ENCODE measurements around the gene ADAMTS18. TPM values are rescaled to one million over a fixed set of nuclear protein-coding genes. Genes with fewer than 3 reads are reported as not detected.

ADAMTS18 gene
- polyA plus RNA-seq, 1 of the 3 experiments (the other 2 are of a cell fraction) = under 0.01 TPM

- no peak for TF ChIP-seq REST (IDR thresholded peaks at IDR 0.05; ENCODE audit: low read depth, low read length)
- TF ChIP-seq TAF1 (IDR thresholded peaks at IDR 0.05; ENCODE audit: borderline replicate concordance, low read depth, low read length) = no peak
- TF ChIP-seq EZH2phosphoT487 (IDR thresholded peaks at IDR 0.05; ENCODE audit: borderline replicate concordance, low read depth) = no peak
- TF ChIP-seq USF2 (IDR thresholded peaks at IDR 0.05; ENCODE audit: borderline replicate concordance, low read depth, low read length) = no peak
These were observed 61.1 kb downstream of the ADAMTS18 start (continued) for GRCh38 chr16:77373726-77374125.

- no peak for DNase-seq
- CTCF ChIA-PET = interaction anchor here (1.7 kb wide), 1 partner anchor 128 kb away, joined by 3 read pairs; no protein-coding TSS in a partner anchor
- H3K9ac ChIP-seq = no peak overlapping the region
- no peaks in the 10 kb centered on the region for H3K36me3 ChIP-seq (replicated peaks in 1 of 2; ENCODE audit: control insufficient read depth in 1 of 2, insufficient read depth in 2 of 2, low read length in 1 of 2)
- H3K4me1 ChIP-seq (ENCODE audit: control insufficient read depth in 1 of 2, insufficient read depth in 2 of 2, low read depth in 1 of 2, low read length in 1 of 2) = no peaks in the 10 kb centered on the region
- no peak overlapping the region for H3K4me2 ChIP-seq
- no peak overlapping the region for H3K4me3 ChIP-seq (ENCODE audit: low read depth in 2 of 2, low read length in 1 of 2)
- no peak for TF ChIP-seq MAX (IDR thresholded peaks at IDR 0.05; ENCODE audit: low read depth)
- H2AFZ ChIP-seq (ENCODE audit: low read depth) = no peak overlapping the region
- H3K27me3 ChIP-seq (ENCODE audit: insufficient read depth) = no peaks in the 10 kb centered on the region
- no peaks in the 10 kb centered on the region for H3K9me2 ChIP-seq
- no peak overlapping the region for H3K27ac ChIP-seq (ENCODE audit: low read depth in 2 of 2, low read length in 1 of 2)
- 66% methylated on average over 6 of the region's 6 CpGs for WGBS (ENCODE audit: low lambda C conversion rate)
- no peaks in the 10 kb centered on the region for H3K79me2 ChIP-seq (ENCODE audit: insufficient read depth)
- H3K9me3 ChIP-seq = no peaks in the 10 kb centered on the region
- no peaks in the 10 kb centered on the region for H4K20me1 ChIP-seq (ENCODE audit: insufficient read depth)
- POLR2A ChIA-PET = no interaction called here
- H3F3A ChIP-seq (replicated peaks; ENCODE audit: insufficient read depth) = no peaks in the 10 kb centered on the region
These were observed 70.1 kb downstream of the ADAMTS18 start for GRCh38 chr16:77364770-77365169.

- Histone ChIP-seq H3K9ac (no peak overlapping the region), H3K79me2 (ENCODE audit: insufficient read depth) (no peaks in the 10 kb centered on the region), H3K27me3 (ENCODE audit: insufficient read depth) (no peaks in the 10 kb centered on the region), H3F3A (replicated peaks; ENCODE audit: insufficient read depth) (no peaks in the 10 kb centered on the region), H3K4me2 (no peak overlapping the region), H3K9me3 (no peaks in the 10 kb centered on the region), H3K27ac (ENCODE audit: low read depth in 2 of 2, low read length in 1 of 2) (no peak overlapping the region), H3K4me1 (ENCODE audit: control insufficient read depth in 1 of 2, insufficient read depth in 2 of 2, low read depth in 1 of 2, low read length in 1 of 2) (no peaks in the 10 kb centered on the region), H2AFZ (ENCODE audit: low read depth) (no peak overlapping the region), H3K4me3 (ENCODE audit: low read depth in 2 of 2, low read length in 1 of 2) (no peak overlapping the region), H4K20me1 (ENCODE audit: insufficient read depth) (no peaks in the 10 kb centered on the region), H3K9me2 (no peaks in the 10 kb centered on the region), H3K36me3 (replicated peaks in 1 of 2; ENCODE audit: control insufficient read depth in 1 of 2, insufficient read depth in 2 of 2, low read length in 1 of 2) (no peaks in the 10 kb centered on the region)
- TF ChIP-seq SIN3A (IDR thresholded peaks at IDR 0.05; ENCODE audit: borderline replicate concordance, low read depth, low read length) = no peak
- TF ChIP-seq SMC3 (IDR thresholded peaks at IDR 0.05; ENCODE audit: low read depth, low read length) = no peak
- TF ChIP-seq USF2 (IDR thresholded peaks at IDR 0.05; ENCODE audit: borderline replicate concordance, low read depth, low read length) = no peak
- TF ChIP-seq PBX3 (IDR thresholded peaks at IDR 0.05) = no peak
- no peak for TF ChIP-seq RXRA (IDR thresholded peaks at IDR 0.05; ENCODE audit: borderline replicate concordance, low read depth)
- TF ChIP-seq EZH2phosphoT487 (IDR thresholded peaks at IDR 0.05; ENCODE audit: borderline replicate concordance, low read depth) = no peak
- TF ChIP-seq GATA2 (CRISPR knock-in tag; IDR thresholded peaks at IDR 0.05) = no peak
- no peak for TF ChIP-seq FOXM1 (IDR thresholded peaks at IDR 0.05; ENCODE audit: low read depth)
- TF ChIP-seq CHD2 (IDR thresholded peaks at IDR 0.05; ENCODE audit: low read length, partially characterized antibody) = no peak
- TF ChIP-seq TAF1 (IDR thresholded peaks at IDR 0.05; ENCODE audit: borderline replicate concordance, low read depth, low read length) = no peak
- no peak for TF ChIP-seq FOXJ3 (CRISPR knock-in tag; IDR thresholded peaks at IDR 0.05)
- TF ChIP-seq MXI1 (IDR thresholded peaks at IDR 0.05; ENCODE audit: low read depth, low read length) = no peak
- no peak for TF ChIP-seq NFIC (IDR thresholded peaks at IDR 0.05; ENCODE audit: borderline replicate concordance)
- TF ChIP-seq JUND (IDR thresholded peaks at IDR 0.05) = no peak
- no peak for TF ChIP-seq RCOR1 (IDR thresholded peaks at IDR 0.05; ENCODE audit: low read length)
- no peak for TF ChIP-seq TEAD4 (IDR thresholded peaks at IDR 0.05; ENCODE audit: borderline replicate concordance, insufficient read depth)
- ChIA-PET CTCF (interaction anchor here (0.6 kb wide), 1 partner anchor 97 kb away, joined by 3 read pairs; no protein-coding TSS in a partner anchor), POLR2A (no interaction called here)
- WGBS (ENCODE audit: low lambda C conversion rate) = 38% methylated on average over 4 of the region's 4 CpGs
- no peak for DNase-seq
These were observed 75.8 kb downstream of the ADAMTS18 start for GRCh38 chr16:77359065-77359502.
